ENCODE results near the gene STAC2.

- TF ChIP-seq, protein P1, sequence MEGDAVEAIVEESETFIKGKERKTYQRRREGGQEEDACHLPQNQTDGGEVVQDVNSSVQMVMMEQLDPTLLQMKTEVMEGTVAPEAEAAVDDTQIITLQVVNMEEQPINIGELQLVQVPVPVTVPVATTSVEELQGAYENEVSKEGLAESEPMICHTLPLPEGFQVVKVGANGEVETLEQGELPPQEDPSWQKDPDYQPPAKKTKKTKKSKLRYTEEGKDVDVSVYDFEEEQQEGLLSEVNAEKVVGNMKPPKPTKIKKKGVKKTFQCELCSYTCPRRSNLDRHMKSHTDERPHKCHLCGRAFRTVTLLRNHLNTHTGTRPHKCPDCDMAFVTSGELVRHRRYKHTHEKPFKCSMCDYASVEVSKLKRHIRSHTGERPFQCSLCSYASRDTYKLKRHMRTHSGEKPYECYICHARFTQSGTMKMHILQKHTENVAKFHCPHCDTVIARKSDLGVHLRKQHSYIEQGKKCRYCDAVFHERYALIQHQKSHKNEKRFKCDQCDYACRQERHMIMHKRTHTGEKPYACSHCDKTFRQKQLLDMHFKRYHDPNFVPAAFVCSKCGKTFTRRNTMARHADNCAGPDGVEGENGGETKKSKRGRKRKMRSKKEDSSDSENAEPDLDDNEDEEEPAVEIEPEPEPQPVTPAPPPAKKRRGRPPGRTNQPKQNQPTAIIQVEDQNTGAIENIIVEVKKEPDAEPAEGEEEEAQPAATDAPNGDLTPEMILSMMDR (IDR thresholded peaks at IDR 0.05): no peak
- no peak for TF ChIP-seq SIN3A (IDR thresholded peaks at IDR 0.05; ENCODE audit: borderline replicate concordance, insufficient read depth, low read depth, low read length)
- TF ChIP-seq POLR2AphosphoS5 (IDR thresholded peaks at IDR 0.05; ENCODE audit: low read depth, low read length): no peak
- TF ChIP-seq, protein P2, sequence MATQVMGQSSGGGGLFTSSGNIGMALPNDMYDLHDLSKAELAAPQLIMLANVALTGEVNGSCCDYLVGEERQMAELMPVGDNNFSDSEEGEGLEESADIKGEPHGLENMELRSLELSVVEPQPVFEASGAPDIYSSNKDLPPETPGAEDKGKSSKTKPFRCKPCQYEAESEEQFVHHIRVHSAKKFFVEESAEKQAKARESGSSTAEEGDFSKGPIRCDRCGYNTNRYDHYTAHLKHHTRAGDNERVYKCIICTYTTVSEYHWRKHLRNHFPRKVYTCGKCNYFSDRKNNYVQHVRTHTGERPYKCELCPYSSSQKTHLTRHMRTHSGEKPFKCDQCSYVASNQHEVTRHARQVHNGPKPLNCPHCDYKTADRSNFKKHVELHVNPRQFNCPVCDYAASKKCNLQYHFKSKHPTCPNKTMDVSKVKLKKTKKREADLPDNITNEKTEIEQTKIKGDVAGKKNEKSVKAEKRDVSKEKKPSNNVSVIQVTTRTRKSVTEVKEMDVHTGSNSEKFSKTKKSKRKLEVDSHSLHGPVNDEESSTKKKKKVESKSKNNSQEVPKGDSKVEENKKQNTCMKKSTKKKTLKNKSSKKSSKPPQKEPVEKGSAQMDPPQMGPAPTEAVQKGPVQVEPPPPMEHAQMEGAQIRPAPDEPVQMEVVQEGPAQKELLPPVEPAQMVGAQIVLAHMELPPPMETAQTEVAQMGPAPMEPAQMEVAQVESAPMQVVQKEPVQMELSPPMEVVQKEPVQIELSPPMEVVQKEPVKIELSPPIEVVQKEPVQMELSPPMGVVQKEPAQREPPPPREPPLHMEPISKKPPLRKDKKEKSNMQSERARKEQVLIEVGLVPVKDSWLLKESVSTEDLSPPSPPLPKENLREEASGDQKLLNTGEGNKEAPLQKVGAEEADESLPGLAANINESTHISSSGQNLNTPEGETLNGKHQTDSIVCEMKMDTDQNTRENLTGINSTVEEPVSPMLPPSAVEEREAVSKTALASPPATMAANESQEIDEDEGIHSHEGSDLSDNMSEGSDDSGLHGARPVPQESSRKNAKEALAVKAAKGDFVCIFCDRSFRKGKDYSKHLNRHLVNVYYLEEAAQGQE (IDR thresholded peaks at IDR 0.05; ENCODE audit: insufficient read depth in 1 of 2, low read depth in 2 of 2, low read length in 1 of 2): no peak
- no peak for TF ChIP-seq TCF7L2 (IDR thresholded peaks at IDR 0.05; ENCODE audit: low read depth, low read length)
Observed at GRCh38 chr17:39165841-39166349, 59.9 kb downstream of the STAC2 start, which contains the start of gene ARL5C.
